SK-MEL-5 (cell line): Measurements from ENCODE around the gene BTG4. TPM values are rescaled to one million over a fixed set of nuclear protein-coding genes. Genes with fewer than 3 reads are reported as not detected.

Source experiments
- DNase-seq: peaks from one replicate; pipeline ENCODE4 v3.0.0-alpha.2; 2016; ENCODE audit warnings: low read depth, low spot score
- in situ Hi-C: cut with HindIII; loops from 2 replicates; pipeline ENCODE4 v1.10.0; 2016; ENCODE audit warnings: low sequenced_read_pairs, high pct_unique_total_duplicates, low pct_unique_long_range_greater_than_20kb
- total RNA-seq: library from RNA; depleted of rRNA; stranded (reverse); fragments of >200 nt; shearing (Covaris generic); gene quantifications from 2 replicates; pipeline ENCODE4 v1.2.3, GENCODE V29; 2014

The BTG4 gene
- total RNA-seq, 1 experiment from 2014 or later = not detected

DNA sequence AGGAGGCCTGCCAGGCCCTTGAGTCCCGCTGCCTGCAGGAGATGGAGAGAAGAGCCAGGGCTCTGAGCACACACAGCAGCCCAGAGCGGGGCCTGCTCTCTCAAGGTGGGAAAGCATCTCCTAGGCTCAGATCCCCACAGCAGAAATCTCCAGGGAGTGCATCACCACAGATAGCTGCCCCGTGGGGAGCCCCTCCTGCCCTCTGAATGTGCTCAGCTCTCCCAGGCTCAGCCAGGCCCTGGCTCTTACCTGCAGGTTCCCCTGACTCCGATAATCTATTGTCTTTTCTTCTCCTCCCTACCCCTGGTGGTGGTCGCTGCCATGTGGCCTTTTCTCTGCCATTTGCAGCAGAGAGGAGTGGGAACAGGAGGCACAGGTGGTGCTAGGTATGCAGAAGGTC is 49.9 kb downstream of the BTG4 start:
- in situ Hi-C loops = no loop called here
- DNase-seq = no peak

DNA sequence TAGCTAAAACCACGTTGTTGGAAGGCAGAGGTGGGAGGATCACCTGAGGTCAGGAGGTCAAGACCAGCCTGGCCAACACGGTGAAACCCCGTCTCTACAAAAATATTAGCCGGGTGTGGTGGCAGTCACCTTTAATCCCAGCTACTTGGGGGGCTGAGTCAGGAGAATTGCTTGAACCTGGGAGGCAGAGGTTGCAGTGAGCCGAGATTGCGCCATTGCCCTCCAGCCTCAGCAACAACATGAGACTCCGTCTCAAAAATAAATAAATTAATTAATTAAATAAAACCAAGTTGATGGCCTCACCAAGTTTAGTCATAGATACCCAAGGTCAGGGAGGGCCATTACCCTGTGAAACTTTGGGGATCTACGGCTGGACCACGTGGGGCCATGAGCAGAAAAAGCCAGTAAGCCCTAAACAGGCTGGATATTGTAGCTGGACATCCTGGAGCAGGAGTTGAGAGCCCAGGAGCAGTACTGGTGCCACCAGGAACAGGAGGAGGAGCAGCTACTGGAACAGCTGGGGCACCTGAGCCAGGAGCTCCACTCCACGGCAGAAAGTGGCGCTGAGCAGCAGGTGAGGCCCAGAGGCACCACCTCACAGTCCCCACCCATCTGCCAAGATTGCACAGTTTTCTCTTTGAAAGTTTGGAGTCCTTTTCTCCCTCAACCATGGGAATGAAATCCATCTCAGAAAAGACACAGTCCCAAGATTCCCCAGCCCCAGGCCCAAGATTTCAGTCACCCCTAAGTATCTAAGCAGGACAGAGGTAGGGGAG is 50.5 kb downstream of the BTG4 start:
- in situ Hi-C loops = no loop called here
- no peak for DNase-seq

DNA sequence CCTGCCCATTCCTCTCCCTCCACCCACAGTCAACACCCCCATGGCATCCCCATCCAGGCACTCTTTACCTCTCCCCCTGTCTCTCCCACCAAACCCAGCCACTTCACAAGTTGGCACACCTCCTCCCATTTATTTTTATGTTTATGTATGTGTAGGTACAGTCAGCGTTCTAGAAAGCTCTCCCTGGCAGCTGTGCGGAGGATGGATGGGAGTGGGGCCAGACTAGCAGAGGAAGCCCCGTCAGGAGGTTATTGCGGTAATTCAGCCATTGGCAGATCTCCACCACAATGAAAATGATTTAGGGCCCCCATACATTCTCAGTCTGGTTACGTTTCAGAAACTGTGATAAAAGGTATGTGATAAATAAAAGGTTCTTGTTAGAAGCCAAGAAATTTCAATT is 51.3 kb downstream of the BTG4 start:
- in situ Hi-C loops = no loop called here
- DNase-seq = no peak

DNA sequence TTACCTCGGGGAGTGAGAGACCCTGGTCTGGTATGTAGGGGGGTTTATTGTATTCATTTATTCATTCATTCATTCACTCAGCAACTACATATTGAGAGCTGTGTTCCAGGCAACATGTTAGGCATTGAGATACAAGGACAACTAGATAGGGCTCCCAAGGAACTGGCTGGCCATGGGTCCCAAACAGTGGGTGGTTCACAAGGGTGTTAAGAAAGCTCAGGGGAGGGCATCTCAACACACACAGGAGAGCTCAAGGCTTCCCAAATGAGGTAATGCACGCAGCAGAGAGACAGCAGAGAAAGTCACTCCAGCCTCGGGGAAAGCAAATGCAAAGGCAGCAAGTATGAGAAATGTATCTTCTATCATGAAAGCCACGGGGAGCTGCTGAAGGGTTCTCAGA is 51.8 kb downstream of the BTG4 start:
- in situ Hi-C loops = no loop called here
- no peak for DNase-seq

DNA sequence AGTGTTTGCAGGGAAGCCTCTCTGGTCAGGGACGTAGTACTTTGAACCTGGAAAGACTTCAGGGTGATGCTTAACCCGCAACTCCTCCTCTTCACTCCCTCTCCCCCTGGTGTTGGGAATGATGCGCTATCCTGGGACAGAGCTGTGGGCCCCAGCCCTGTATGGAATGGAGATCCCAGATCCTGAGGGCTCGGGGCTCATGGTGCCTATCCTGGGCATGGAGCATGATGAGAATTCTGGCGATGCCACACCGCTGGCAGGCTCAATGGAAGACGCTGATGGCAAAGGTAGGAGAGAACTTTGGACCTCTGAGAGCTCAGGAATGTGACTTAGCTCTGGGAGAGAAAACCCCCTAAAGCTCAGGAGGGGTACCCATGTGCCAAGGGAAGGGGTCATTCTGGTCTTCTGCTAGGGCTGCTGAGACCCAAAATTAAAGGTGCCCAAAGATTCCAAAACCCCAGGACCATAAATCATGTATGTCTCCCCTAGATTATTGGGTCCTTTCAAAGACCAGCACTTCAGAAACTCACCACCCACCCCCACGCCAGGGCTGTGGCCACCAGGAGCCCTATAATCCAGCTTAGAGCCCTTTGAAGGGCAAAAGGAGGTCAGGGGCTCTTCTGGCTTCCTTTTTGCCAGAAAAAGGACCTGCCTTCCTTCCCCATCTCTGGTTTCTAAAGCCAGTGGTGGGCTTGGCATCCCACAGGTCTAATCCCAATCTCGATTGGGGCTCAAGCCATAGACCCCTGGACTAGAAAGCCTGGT is 52.5 kb downstream of the BTG4 start:
- in situ Hi-C loops = no loop called here
- no peak for DNase-seq

DNA sequence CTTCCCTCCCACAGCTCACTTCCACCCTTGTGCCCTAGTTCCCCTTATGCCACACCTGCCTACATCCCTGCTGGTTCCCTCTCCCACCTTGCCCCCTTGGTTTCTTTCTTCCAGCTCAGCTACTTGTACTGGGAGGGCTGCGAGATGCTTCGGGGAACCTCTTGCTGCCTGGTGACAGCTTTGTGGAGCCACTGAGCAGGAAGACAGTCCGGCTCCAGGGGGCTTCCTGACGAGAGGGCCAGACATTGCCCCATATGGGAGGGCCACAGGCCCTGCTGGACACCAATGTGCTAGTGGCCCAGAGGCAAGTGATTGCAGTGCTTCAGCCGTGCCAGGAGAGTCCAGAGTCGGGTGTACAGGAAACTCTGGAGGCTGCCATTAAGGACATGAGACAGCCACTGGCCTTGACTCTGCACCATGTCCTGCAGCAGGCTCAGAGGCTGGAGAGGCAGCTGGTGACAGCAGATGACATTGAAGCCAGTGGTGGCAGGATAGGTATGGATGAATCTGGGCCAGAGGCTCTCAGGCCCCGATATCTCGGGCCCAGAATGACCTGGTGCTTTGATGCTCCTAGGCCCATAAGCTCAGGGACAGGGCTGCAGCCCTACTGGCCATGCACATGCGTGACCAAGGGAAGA is 54.3 kb downstream of the BTG4 start:
- no peak for DNase-seq
- in situ Hi-C loops = no loop called here

DNA sequence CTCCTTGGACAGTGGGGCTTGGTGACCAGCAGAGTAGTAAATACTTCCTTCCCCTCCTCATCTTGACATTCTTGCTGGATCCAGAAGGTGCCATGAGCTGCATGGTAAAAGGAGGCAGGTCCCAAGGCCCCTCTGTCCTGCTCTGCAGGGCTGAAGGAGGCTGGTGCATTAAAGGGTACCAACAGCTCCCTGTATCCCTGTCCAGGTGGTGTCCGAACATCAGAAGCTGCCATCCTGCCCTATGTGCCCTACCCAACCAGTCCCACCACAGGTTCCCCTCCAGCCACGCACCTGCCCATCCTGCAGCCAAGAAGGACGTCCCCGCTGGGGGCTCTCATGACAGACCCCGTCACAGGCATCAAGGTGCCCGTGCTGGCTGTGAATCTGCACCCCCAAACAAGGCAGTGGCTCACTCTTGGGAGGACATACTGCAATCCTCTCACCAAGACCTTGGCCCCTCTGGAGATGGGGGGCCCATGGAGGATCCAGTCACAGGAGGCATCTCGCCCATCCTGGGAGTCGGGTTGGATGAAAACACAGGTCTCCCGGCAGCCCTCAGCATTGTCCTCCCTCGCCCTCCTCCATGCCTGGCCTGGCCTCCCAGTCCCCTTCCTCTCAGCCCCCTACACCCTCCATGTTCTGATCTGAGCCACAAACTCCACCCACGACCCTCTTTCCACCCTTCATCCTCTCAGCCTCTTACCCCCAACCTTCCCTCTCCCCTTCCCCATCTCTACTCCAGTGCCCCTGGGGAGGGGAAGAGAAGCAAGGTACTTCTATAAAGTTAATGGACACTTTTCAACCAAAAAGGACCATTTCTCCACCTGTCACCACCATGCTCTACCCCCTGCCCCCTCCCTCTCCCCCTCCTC is 55.1 kb downstream of the BTG4 start:
- DNase-seq = no peak
- in situ Hi-C loops = no loop called here

DNA sequence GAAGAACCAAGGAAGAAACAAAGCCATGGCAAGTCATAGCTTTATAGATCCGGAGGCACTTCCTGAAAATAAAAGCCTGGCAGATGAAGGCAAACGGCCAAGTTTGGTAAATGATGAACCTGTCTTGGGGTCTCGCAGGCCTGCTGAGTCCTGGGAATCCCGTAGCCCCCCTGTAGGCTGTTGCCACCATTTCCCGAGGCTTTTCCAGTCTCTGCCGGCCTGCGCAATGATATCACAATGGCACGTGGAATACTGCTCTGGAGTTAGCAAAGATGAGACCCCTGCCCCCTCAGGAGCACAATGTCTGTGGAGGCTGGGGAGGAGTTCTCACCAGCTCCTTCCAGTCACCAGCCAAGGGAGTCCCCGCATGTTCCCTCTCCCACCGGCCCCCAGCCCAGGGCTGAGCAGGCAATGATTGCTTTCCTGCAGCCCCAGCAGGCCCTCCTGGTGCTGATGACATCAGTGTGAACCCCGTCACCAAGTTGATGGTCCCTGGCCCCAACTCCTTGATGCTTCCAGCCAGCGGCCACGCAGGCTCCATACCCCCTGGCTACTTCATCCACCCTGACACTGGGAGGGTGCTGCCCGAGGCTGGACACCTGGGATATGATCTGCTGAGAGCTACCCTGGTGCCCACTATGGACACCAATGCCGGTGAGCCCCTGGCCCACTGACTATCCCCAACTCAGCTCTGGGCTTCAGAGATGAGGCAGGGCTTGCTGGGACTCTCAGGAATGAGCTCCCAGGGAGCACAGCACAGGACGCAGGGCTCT is 55.9 kb downstream of the BTG4 start:
- in situ Hi-C loops = no loop called here
- no peak for DNase-seq

DNA sequence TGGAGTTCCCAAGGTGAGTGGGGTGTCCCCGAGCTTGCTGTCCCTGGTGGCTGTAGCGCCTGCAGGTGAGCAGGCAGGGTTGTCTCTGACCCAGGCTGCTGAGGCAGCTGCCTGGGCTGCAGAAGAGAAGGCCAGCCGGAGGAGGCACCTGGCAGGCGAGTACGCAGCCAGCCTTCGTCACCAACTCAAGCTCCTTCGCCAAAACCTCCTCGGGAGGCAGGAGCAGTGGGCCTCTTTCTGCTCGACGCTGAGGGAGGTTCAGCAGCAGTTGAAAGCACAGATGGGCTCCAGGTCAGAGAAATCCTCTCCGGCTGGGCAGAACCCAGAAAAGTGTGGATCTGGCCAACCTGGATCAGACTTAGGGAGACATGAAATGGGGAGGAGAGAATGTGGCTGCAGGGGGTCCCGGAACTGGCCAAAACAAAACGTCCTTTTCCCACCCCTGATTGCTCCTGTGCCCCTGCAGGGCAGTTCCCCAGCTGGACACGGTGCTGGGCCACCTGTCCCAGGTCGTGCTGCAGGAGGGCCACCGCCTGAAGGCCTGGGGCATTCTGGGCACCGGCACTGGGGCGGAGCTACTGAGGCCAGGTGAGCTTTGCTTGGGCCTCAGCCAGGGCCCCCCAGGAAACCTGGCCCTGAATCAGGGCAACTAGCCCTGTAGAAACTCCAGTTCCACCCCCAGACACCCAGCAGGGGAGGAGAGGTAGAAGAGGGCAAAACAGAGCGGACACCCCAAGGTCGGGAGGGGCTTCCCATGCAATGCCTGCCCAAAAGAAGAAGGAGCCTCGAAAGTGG is 56.7 kb downstream of the BTG4 start:
- no peak for DNase-seq
- in situ Hi-C loops = no loop called here

DNA sequence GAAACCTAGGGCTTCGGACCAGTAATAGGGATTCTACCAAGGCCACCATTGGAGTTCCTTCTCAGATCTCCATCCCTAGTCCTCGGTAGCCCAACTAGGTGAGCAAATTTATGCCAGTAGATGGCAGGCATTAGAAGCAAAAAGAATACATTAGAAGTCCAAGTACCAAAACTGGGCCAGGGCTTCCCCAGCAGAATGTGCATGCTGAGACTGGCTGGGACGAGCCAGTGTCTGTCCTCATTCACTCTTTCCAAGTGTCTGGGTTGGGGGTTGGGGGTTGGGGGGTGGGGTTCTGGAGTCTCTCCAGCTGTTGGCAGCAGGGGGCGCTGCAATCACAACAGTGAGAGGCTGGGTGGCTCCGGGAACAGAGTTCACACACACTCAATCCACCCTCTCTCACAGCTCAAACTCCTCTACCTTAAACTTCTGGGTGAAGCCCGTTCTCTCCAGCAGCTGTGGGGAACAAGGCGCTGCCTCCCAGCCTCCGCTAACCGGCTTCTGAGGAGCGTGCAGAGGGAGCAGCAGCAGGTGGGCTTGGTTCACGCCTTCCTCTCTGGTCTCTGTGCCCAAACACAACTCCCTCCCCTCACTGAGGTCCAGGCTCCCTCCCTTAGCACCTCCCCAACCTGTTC is 57.5 kb downstream of the BTG4 start:
- DNase-seq = peak; percentile 47
- in situ Hi-C loops = no loop called here

DNA sequence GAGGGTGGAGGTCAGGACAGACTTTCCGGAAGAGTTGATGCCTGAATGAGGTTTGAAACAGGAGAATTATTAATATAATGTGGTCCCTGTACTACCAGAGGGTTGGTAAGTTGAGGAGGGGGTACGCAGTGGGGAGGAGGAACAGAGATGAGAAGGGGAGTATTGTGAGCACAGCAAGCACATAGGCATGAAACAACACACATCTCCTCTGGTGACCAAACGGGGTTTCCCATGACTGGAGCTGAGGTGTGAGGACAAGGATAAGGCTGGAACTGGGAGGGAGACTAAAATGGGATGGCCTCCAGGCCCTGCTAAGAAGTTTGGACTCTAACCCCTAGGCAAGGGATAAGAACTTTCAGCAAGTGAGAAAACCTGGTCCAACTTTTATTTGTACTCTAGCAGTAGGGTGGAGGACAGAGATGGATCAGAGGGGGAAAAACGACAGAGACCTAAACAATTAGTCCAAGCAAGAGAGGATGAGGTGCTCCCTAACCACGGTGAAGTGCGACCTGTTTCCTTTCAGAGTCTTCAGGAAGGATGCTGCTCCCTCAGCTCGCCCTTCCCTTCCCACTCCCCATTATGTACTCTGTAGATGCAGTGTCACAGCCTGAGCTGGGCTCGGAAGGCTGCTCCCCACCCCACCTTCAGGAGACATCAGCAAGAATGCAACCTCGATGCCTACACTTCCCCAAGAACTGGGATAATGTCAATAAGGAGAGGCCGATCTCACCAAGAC is 59.2 kb downstream of the BTG4 start:
- in situ Hi-C loops = no loop called here
- DNase-seq = no peak

DNA sequence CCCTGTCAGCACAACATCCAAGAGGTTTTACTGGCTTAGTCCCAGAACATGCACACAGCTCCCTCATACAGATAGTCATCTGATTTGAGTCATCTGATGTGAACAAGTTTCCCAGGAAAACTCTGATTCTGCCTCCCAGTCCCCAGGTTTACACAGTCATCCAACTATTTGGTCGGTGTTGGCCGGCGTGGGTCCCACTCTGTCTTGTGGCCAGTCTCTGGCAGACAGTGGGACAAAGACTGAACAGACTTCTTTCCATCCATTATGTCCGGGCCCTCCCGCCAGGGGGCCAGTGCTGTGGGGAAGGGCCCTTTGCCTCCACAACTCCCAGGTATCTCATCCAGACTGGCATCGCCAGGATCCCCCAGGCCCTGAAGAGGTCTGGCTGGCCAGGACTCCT is 60.0 kb downstream of the BTG4 start:
- no peak for DNase-seq
- in situ Hi-C loops = no loop called here

DNA sequence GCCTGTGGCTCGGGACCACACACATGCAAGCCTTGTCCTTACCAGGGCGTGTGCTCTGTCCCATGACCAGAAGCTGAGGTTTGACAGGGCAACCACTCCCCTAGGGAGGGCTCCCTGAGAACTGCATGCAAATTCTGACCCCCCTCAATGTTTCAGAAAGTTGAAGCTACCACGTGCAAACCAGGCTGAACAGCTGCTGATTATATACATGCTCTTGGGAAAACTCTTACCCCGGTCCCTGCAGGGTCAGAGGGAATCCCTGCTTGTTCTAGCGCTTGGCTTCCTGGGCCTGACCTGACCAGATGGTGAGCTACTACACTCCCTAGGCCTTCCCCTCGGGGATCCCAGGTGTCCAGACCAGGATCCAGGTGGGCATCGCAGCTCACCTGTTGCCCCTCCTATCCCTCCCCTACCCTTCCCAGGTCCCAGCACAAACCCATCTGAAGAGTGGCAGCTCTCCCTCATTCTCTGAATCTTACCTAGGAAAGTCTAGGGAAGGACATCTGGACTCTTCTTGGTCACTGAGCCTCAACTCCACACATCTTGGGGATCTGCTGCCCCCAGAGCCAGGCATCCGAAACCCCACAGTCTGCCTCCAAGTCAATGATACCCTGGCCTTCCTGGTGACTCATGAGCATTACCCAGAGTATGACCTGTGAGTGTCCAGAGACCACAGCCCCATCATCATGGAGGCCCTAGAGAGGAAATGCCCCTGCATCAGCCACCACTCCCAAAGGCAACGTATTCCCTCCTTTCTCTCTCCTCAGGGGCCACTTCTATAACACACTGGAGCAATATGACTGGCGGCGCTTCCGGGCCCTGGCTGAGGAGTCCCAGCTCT is 61.5 kb downstream of the BTG4 start:
- DNase-seq = peak; percentile 26
- in situ Hi-C loops = no loop called here

DNA sequence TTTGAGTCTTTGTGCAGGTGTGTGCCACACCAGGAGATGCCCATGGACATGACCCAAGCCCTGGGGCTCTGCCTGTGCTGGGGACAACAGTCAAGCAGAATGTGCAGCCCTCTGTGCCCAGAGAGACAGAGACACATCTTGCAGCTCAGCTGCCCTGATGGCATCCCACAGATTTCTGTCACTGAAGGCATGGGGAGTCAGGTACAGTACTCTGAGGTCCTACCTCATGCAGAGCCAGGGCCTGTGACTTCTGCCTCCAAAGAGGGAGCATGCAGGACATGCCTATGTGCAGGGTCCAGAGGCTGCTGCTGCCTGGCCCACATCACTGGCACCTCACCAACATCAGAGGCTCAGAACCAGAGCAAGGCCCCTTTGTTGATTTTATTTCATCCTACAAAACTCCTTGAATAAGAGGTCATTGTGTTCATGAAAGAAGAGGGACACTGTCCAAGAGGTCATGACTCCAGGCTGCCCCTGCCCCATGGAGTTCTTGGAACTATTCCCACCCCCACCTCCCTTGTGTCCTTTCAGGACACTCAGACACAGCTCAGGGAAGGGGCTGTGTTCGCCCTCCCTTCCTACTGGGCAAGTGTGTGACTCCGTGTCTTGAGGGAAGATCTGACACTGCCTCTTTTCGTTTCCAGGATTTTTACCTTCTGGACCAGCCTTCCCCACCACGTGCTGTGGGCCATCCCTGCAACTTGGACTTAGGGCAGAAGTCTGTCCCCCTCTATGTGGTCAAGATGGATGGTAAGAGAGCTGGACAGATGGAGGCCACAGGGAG is 62.3 kb downstream of the BTG4 start:
- in situ Hi-C loops = no loop called here
- DNase-seq = peak; percentile 47
